Right lobe of liver (tissue), 6 donors: ENCODE data around the gene BBS4. TPM values are rescaled to one million over a fixed set of nuclear protein-coding genes. Genes with fewer than 3 reads are reported as not detected.

Experiments
- ATAC-seq, 4 donors: fragments of 200-7000 bp; cut with Tn5 transposase; one replicate each; pipeline ENCODE4 v1.9.1; 2020; ENCODE audit warnings: mild to moderate bottlenecking in 4 of 4, moderate library complexity in 4 of 4
- DNase-seq, 3 donors: peaks; one replicate each; pipeline ENCODE4 v3.0.0-alpha.2; 2020
- H3K27ac ChIP-seq, 3 donors: fragments of 200-600 bp; one replicate each; pipeline ENCODE4 v1.8.0; 2022
- H3K27me3 ChIP-seq, 2 donors: fragments of 200-600 bp; one replicate each; pipeline ENCODE4 v1.8.0; 2022
- H3K36me3 ChIP-seq, 4 donors: fragments of 200-600 bp; sonication (generic) in 1 of 4; one replicate each; pipeline versions ENCODE4 v1.5.1 to v1.8.0; 2017 to 2022; ENCODE audit warnings: control low read depth in 1 of 4
- H3K4me1 ChIP-seq, 4 donors: fragments of 200-600 bp; sonication (generic) in 1 of 4; one replicate each; pipeline versions ENCODE4 v1.5.1 to v1.8.0; 2017 to 2022; ENCODE audit warnings: control low read depth in 1 of 4
- H3K4me3 ChIP-seq, 3 donors: fragments of 200-600 bp; one replicate each; pipeline ENCODE4 v1.8.0; 2022
- H3K9me3 ChIP-seq, 4 donors: fragments of 200-600 bp; sonication (generic) in 1 of 4; one replicate each; pipeline versions ENCODE4 v1.5.1 to v1.8.0; 2017 to 2022; ENCODE audit warnings: control low read depth in 1 of 4
- POLR2A ChIP-seq: fragments of 450-650 bp; IDR thresholded peaks from one replicate; pipeline ENCODE4 v1.6.1; 2017; ENCODE audit warnings: antibody characterized with exemption, mild to moderate bottlenecking
- WGBS: methylation state at CpG from one replicate; pipeline ENCODE4 v1.1.6; 2018; ENCODE audit warnings: low coverage, low lambda C conversion rate; ENCODE audit not compliant: insufficient coverage; ENCODE audit errors: missing lambda C conversion rate; 5-methylcytosine and 5-hydroxymethylcytosine counted together
- intact Hi-C, 2 donors: fragments of 100-400 bp; cut with DNase I; formaldehyde crosslinking; loops; one replicate each; pipeline versions ENCODE4 v1.11.2 to v1.14.1; 2022
- total RNA-seq, 6 experiments: library from RNA; depleted of rRNA in 2 of 6; stranded (reverse); fragments of >200 nt in 2 of 6; fragmentation: NEBNext Ultra II Directional in 3 of 6; extraction: Animal tissue kit (Norgen Biotek cat#: 25700) in 3 of 6; gene quantifications; one replicate each; pipeline versions ENCODE4 v1.1.0 to v1.2.4, GENCODE V29; 2016 to 2023
- TF ChIP-seq, protein P1 (sequence below), 4 donors: fragments of 200-600 bp in 3 of 4; fragments of 450-650 bp in 1 of 4; IDR thresholded peaks; one replicate each; pipeline versions ENCODE4 v1.5.1 to v1.8.0; 2016 to 2022; ENCODE audit warnings: antibody characterized with exemption in 4 of 4, mild to moderate bottlenecking in 2 of 4
- donor health status: DM: no; HTN: yes; CAD: no.
- donor health status: DM: no; HTN: no; CAD: no.
- donor health status: DM: no; HTN: no; CAD: no.
- donor health status: DM: no; HTN: yes; CAD: no.
- donor health status: DM: no; HTN: yes; CAD: no.

BBS4 gene
- total RNA-seq, 6 experiments from 2014 or later: 6.0 to 24.1 (median 9.5) TPM

DNA sequence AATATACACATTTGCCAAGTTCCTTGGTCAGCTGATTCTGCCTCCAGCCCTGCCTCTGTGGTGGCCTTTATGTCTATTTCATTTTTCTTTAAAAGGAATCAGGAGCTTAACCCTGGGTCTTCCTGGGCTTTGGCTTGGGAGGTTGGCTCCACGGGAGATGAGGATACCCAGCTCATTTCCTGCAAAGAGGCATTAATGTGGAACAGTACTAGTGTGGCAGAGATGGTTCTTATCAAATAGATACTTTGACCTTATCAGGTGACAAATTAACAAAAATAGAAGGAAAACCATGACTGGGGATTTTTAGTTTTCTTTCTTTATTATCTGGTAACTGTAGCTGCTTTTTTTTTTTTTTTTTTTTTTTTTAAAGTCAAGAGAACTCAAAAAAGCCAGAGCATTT, 42.8 kb downstream of the BBS4 start:
- Histone ChIP-seq H3K4me1 (peaks cover 0 to 29% (median 3%) of the 10 kb centered on the region in 4 donors), H3K27me3 (no peaks in the 10 kb centered on the region), H3K27ac (no peak overlapping the region), H3K4me3 (no peak overlapping the region), H3K9me3 (no peaks in the 10 kb centered on the region), H3K36me3 (peaks cover 0 to 7% (median 0%) of the 10 kb centered on the region in 4 donors)
- ATAC-seq (peak in 2 of 4 donors; percentile 53 to 59), DNase-seq (no peak)
- intact Hi-C loops: no loop called here
- 40% methylated on average over 1 of the region's 1 CpG for WGBS
- TF ChIP-seq, protein P1, sequence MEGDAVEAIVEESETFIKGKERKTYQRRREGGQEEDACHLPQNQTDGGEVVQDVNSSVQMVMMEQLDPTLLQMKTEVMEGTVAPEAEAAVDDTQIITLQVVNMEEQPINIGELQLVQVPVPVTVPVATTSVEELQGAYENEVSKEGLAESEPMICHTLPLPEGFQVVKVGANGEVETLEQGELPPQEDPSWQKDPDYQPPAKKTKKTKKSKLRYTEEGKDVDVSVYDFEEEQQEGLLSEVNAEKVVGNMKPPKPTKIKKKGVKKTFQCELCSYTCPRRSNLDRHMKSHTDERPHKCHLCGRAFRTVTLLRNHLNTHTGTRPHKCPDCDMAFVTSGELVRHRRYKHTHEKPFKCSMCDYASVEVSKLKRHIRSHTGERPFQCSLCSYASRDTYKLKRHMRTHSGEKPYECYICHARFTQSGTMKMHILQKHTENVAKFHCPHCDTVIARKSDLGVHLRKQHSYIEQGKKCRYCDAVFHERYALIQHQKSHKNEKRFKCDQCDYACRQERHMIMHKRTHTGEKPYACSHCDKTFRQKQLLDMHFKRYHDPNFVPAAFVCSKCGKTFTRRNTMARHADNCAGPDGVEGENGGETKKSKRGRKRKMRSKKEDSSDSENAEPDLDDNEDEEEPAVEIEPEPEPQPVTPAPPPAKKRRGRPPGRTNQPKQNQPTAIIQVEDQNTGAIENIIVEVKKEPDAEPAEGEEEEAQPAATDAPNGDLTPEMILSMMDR (IDR thresholded peaks at IDR 0.05): no peak
- TF ChIP-seq POLR2A: no peak

DNA sequence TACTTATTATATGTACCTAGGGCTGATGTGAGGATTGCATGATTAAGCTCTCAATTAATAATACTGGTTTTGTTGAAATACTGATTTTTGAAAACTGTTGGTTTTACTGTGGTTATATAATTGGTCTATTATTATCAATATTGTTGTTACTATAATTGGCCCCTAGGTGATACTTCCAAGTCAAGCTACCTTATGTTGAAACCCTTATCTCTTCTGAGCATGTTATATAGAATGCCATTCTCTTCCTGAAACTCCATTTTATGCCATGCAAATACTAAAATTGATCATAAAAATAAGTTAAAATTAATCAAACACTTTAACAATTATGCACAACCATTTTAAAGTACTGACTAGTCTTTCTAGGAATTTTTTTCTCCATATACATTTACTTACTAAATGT, 46.1 kb downstream of the BBS4 start:
- Histone ChIP-seq H3K36me3 (peaks cover 0 to 23% (median 2%) of the 10 kb centered on the region in 4 donors), H3K27me3 (no peaks in the 10 kb centered on the region), H3K27ac (no peak overlapping the region), H3K4me1 (peaks cover 0 to 17% (median 2%) of the 10 kb centered on the region in 4 donors), H3K4me3 (no peak overlapping the region), H3K9me3 (no peaks in the 10 kb centered on the region)
- TF ChIP-seq, protein P1 (IDR thresholded peaks at IDR 0.05): no peak
- no peak for TF ChIP-seq POLR2A
- intact Hi-C loops: no loop called here
- ATAC-seq (no peak), DNase-seq (no peak)

DNA sequence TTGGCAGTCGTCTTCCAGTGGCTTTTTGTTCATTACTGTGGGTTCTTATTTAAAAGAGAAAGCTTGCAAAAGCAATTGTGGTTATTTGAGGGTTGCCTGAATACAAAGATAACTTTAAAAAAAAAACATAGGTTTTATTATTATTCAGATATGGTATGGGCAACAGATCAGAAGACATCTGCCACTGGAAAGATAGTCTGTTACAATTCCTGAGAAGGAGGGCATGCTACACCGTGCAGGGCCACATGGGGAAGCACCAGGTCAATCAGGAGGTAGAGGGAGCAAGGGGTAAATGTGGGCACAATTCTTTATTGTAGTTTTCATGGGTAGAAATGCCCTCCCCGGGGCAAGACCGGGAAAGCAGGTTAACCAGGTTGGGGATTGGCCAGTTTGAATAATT, 46.5 kb downstream of the BBS4 start:
- Histone ChIP-seq H3K4me3 (no peak overlapping the region), H3K27me3 (no peaks in the 10 kb centered on the region), H3K36me3 (peaks cover 0 to 27% (median 2%) of the 10 kb centered on the region in 4 donors), H3K9me3 (no peaks in the 10 kb centered on the region), H3K4me1 (peaks cover 0 to 13% (median under 1%) of the 10 kb centered on the region in 4 donors), H3K27ac (no peak overlapping the region)
- no peak for ATAC-seq
- DNase-seq: no peak
- 75% methylated on average over 2 of the region's 4 CpGs for whole genome bisulfite sequencing
- intact Hi-C loops: no loop called here
- TF ChIP-seq POLR2A: no peak
- TF ChIP-seq, protein P1 (IDR thresholded peaks at IDR 0.05): no peak

DNA sequence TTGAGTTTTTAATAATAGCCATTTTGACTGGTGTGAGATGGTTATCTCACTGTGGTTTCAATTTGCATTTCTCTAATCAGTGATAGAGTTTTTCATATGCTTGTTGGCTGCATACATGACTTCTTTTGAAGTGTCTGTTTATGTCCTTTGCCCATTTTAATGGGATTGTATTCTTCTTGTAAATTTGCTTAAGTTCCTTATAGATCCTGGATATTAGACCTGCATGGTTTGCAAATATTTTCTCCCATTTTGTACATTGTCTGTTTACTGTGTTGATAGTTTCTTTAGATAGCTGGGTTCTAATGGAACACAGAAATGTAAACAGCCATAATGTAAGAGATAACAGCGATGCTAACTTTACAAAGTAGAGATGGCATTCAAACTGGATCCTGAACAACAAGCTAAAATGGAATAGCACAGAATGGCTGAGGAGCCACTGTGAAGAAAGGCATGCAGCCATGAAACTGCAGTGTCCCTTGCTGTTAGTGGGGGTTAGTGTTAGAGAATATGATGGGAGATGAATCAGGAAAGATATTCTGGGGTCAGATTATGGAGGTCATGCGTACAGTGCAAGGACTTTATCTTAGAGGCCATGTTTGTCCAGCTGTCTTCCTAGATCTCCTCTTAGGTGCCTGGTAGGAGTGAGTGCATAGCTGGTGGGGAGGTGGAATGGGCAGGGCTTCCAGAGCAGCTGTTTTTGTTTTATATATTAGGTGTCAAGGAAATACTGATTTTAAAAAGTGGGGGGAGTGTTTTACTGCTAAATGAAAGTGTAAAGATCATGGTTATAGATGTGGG, 48.1 kb downstream of the BBS4 start:
- Histone ChIP-seq H3K36me3 (peaks cover 0 to 43% (median 4%) of the 10 kb centered on the region in 4 donors), H3K27ac (no peak overlapping the region), H3K27me3 (no peaks in the 10 kb centered on the region), H3K4me1 (no peaks in the 10 kb centered on the region), H3K4me3 (no peak overlapping the region), H3K9me3 (no peaks in the 10 kb centered on the region)
- TF ChIP-seq, protein P1 (IDR thresholded peaks at IDR 0.05): no peak
- no peak for TF ChIP-seq POLR2A
- ATAC-seq: no peak
- intact Hi-C loops: no loop called here
- WGBS: 90% methylated on average over 2 of the region's 2 CpGs
- DNase-seq: no peak
